OCI-LY3 (cell line): ENCODE measurements around the gene LRRC4C.

Experiments used
- EZH2phosphoT487 ChIP-seq: fragments of 200-600 bp; shearing (Covaris generic); IDR thresholded peaks from 2 replicates; pipeline ENCODE4 v1.6.1; 2018; ENCODE audit warnings: antibody characterized with exemption, mixed run types, low read depth
- TF ChIP-seq, protein P1 (sequence below): fragments of 200-600, 300-600 bp; sonication (generic); IDR thresholded peaks from 2 replicates; pipeline ENCODE4 v1.5.1; 2014; ENCODE audit warnings: antibody characterized with exemption, low read length, low read depth

DNA sequence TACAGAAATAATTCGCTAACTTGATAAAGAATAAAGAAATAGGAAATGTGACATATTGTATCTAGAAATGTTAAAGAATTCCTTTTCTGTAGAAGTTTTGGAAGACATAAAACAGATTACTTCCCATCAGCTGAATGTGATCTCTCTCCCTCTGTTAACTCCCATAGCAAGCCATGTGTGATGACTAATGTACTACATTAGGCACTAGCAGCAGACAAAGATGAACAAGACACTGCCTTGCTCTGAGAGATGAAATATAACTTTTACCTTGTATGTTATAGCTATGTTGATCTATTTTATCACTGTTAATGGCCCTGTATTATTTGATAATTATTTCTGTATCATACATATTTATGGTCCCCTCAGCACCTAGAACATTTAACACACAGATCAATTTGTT, 817.2 kb downstream of the LRRC4C start:
- TF ChIP-seq, protein P1, sequence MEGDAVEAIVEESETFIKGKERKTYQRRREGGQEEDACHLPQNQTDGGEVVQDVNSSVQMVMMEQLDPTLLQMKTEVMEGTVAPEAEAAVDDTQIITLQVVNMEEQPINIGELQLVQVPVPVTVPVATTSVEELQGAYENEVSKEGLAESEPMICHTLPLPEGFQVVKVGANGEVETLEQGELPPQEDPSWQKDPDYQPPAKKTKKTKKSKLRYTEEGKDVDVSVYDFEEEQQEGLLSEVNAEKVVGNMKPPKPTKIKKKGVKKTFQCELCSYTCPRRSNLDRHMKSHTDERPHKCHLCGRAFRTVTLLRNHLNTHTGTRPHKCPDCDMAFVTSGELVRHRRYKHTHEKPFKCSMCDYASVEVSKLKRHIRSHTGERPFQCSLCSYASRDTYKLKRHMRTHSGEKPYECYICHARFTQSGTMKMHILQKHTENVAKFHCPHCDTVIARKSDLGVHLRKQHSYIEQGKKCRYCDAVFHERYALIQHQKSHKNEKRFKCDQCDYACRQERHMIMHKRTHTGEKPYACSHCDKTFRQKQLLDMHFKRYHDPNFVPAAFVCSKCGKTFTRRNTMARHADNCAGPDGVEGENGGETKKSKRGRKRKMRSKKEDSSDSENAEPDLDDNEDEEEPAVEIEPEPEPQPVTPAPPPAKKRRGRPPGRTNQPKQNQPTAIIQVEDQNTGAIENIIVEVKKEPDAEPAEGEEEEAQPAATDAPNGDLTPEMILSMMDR, result no peak
- TF ChIP-seq EZH2phosphoT487, result no peak
